Measurements from ENCODE around the gene AKNAD1.
"Not testable (repeated sequence)": the region's sequence is repeated elsewhere in the genome, so short reads cannot be mapped to it uniquely, and the experiment has no call there.

Gene AKNAD1

GRCh38 chr1:108856994-108857393 is at the start of gene AKNAD1:
TSS of gene AKNAD1 (minus strand) at chr1:108857094. CDS start at chr1:108852664, 4,430 bp downstream.
- DNase-seq = no peak
- in situ Hi-C loops (cut with HindIII; ENCODE audit: low pct_ligation_motif_present, low pct_unique_long_range_greater_than_20kb, low sequenced_read_pairs) = no loop called here

GRCh38 chr1:108901106-108901505 is 44.2 kb upstream of the AKNAD1 start:
- in situ Hi-C loops (cut with HindIII; ENCODE audit: low pct_ligation_motif_present, low pct_unique_long_range_greater_than_20kb, low sequenced_read_pairs) = no loop called here

GRCh38 chr1:108897865-108898720 is 41.2 kb upstream of the AKNAD1 start:
- DNase-seq = peak; percentile 66
- in situ Hi-C loops (cut with HindIII; ENCODE audit: low pct_ligation_motif_present, low pct_unique_long_range_greater_than_20kb, low sequenced_read_pairs) = no loop called here

More at GRCh38 chr1:108901106-108901505, 44.2 kb upstream of the AKNAD1 start:
- DNase-seq = no peak

GRCh38 chr1:108896146-108897145 is 39.6 kb upstream of the AKNAD1 start:
- no peak for DNase-seq
- in situ Hi-C loops (cut with HindIII; ENCODE audit: low pct_ligation_motif_present, low pct_unique_long_range_greater_than_20kb, low sequenced_read_pairs) = no loop called here

- in situ Hi-C loops (cut with HindIII; ENCODE audit: low pct_ligation_motif_present, low pct_unique_long_range_greater_than_20kb, low sequenced_read_pairs) = no loop called here
- DNase-seq = peak; percentile 84
These were observed 36.2 kb upstream of the AKNAD1 start for GRCh38 chr1:108893141-108893530.

GRCh38 chr1:108892356-108893140 is 35.7 kb upstream of the AKNAD1 start:
- DNase-seq = peak; percentile 77
- in situ Hi-C loops (cut with HindIII; ENCODE audit: low pct_ligation_motif_present, low pct_unique_long_range_greater_than_20kb, low sequenced_read_pairs) = no loop called here

- no peak for DNase-seq
- in situ Hi-C loops (cut with HindIII; ENCODE audit: low pct_ligation_motif_present, low pct_unique_long_range_greater_than_20kb, low sequenced_read_pairs) = no loop called here
These were observed 33.0 kb upstream of the AKNAD1 start for GRCh38 chr1:108889706-108890384.

GRCh38 chr1:108889006-108889645 is 32.2 kb upstream of the AKNAD1 start:
- DNase-seq; in situ Hi-C loops (cut with HindIII; ENCODE audit: low pct_ligation_motif_present, low pct_unique_long_range_greater_than_20kb, low sequenced_read_pairs): not testable (repeated sequence)

GRCh38 chr1:108886292-108886691 is 29.4 kb upstream of the AKNAD1 start:
- DNase-seq = no peak
- in situ Hi-C loops (cut with HindIII; ENCODE audit: low pct_ligation_motif_present, low pct_unique_long_range_greater_than_20kb, low sequenced_read_pairs) = no loop called here

GRCh38 chr1:108884968-108885367 is 28.1 kb upstream of the AKNAD1 start:
- DNase-seq = no peak
- in situ Hi-C loops (cut with HindIII; ENCODE audit: low pct_ligation_motif_present, low pct_unique_long_range_greater_than_20kb, low sequenced_read_pairs) = no loop called here

- DNase-seq = no peak
- in situ Hi-C loops (cut with HindIII; ENCODE audit: low pct_ligation_motif_present, low pct_unique_long_range_greater_than_20kb, low sequenced_read_pairs) = no loop called here
These were observed 25.9 kb upstream of the AKNAD1 start for GRCh38 chr1:108882837-108883236.

GRCh38 chr1:108881369-108881768 is 24.5 kb upstream of the AKNAD1 start:
- DNase-seq = no peak
- in situ Hi-C loops (cut with HindIII; ENCODE audit: low pct_ligation_motif_present, low pct_unique_long_range_greater_than_20kb, low sequenced_read_pairs) = no loop called here

GRCh38 chr1:108880850-108881249 is 24.0 kb upstream of the AKNAD1 start:
- DNase-seq = peak; percentile 23
- in situ Hi-C loops (cut with HindIII; ENCODE audit: low pct_ligation_motif_present, low pct_unique_long_range_greater_than_20kb, low sequenced_read_pairs) = no loop called here

GRCh38 chr1:108878678-108879077 is 21.8 kb upstream of the AKNAD1 start:
- DNase-seq = no peak

GRCh38 chr1:108878160-108878469 is 21.2 kb upstream of the AKNAD1 start:
- in situ Hi-C loops (cut with HindIII; ENCODE audit: low pct_ligation_motif_present, low pct_unique_long_range_greater_than_20kb, low sequenced_read_pairs) = no loop called here

More at GRCh38 chr1:108878678-108879077, 21.8 kb upstream of the AKNAD1 start:
- in situ Hi-C loops (cut with HindIII; ENCODE audit: low pct_ligation_motif_present, low pct_unique_long_range_greater_than_20kb, low sequenced_read_pairs) = no loop called here

GRCh38 chr1:108877348-108878159 is 20.7 kb upstream of the AKNAD1 start:
- in situ Hi-C loops (cut with HindIII; ENCODE audit: low pct_ligation_motif_present, low pct_unique_long_range_greater_than_20kb, low sequenced_read_pairs) = no loop called here
- DNase-seq = peak; percentile 48

More at GRCh38 chr1:108878160-108878469, 21.2 kb upstream of the AKNAD1 start:
- no peak for DNase-seq

All from ACHN (cell line).